ENCODE results near the gene NKX2-8.

NKX2-8 gene

GRCh38 chr14:36619131-36619530 lies 36.7 kb upstream of the NKX2-8 start:
- DNase-seq (ENCODE audit: low read depth): no peak
- no peak for TF ChIP-seq CTCF (IDR thresholded peaks at IDR 0.05; ENCODE audit: control insufficient read depth, insufficient read depth, low read depth, low read length, missing control alignments)
- no peak overlapping the region for H3K4me3 ChIP-seq (ENCODE audit: control insufficient read depth, low read depth, low read length)

GRCh38 chr14:36618641-36619040 lies 36.2 kb upstream of the NKX2-8 start:
- H3K4me3 ChIP-seq (ENCODE audit: control insufficient read depth, low read depth, low read length): no peak overlapping the region
- no peak for TF ChIP-seq CTCF (IDR thresholded peaks at IDR 0.05; ENCODE audit: control insufficient read depth, insufficient read depth, low read depth, low read length, missing control alignments)
- no peak for DNase-seq (ENCODE audit: low read depth)

- no peak for TF ChIP-seq CTCF (IDR thresholded peaks at IDR 0.05; ENCODE audit: control insufficient read depth, insufficient read depth, low read depth, low read length, missing control alignments)
- no peak for DNase-seq (ENCODE audit: low read depth)
- H3K4me3 ChIP-seq (ENCODE audit: control insufficient read depth, low read depth, low read length): no peak overlapping the region
These were observed 35.4 kb upstream of the NKX2-8 start for GRCh38 chr14:36617824-36618223.

- TF ChIP-seq CTCF (IDR thresholded peaks at IDR 0.05; ENCODE audit: control insufficient read depth, insufficient read depth, low read depth, low read length, missing control alignments): peak; percentile 15
- DNase-seq (ENCODE audit: low read depth): no peak
- H3K4me3 ChIP-seq (ENCODE audit: control insufficient read depth, low read depth, low read length): no peak overlapping the region
These were observed 23.1 kb upstream of the NKX2-8 start for GRCh38 chr14:36605506-36605857.

- no peak overlapping the region for H3K4me3 ChIP-seq (ENCODE audit: control insufficient read depth, low read depth, low read length)
- peak; percentile 82 for TF ChIP-seq CTCF (IDR thresholded peaks at IDR 0.05; ENCODE audit: control insufficient read depth, insufficient read depth, low read depth, low read length, missing control alignments)
- DNase-seq (ENCODE audit: low read depth): peak; percentile 40
These were observed 22.5 kb upstream of the NKX2-8 start for GRCh38 chr14:36604757-36605505.

GRCh38 chr14:36600431-36600830 lies 18.0 kb upstream of the NKX2-8 start:
- no peak for DNase-seq (ENCODE audit: low read depth)
- H3K4me3 ChIP-seq (ENCODE audit: control insufficient read depth, low read depth, low read length): no peak overlapping the region

More at GRCh38 chr14:36600431-36600830, 18.0 kb upstream of the NKX2-8 start:
- no peak for TF ChIP-seq CTCF (IDR thresholded peaks at IDR 0.05; ENCODE audit: control insufficient read depth, insufficient read depth, low read depth, low read length, missing control alignments)
